Mesendoderm (in vitro differentiated cells): ENCODE results near the gene ZNF239.

Experiments
- DNase-seq: peaks from one replicate; pipeline ENCODE4 v3.0.0; 2013
- H2AK5ac ChIP-seq: 2 replicates; pipeline ENCODE4 v1.6.1; 2013; ENCODE audit warnings: low read length, inconsistent platforms
- H2BK120ac ChIP-seq: 2 replicates; pipeline ENCODE4 v1.6.1; 2013; ENCODE audit warnings: low read depth, mild to moderate bottlenecking, low read length, moderate library complexity, mixed read lengths
- H2BK15ac ChIP-seq: replicated peaks from 2 replicates; pipeline ENCODE4 v1.6.1; 2013; ENCODE audit warnings: low read depth, mild to moderate bottlenecking, moderate library complexity
- H2BK5ac ChIP-seq: 2 replicates; pipeline ENCODE4 v1.6.1; 2013; ENCODE audit warnings: low read length, inconsistent platforms
- H3K18ac ChIP-seq: 2 replicates; pipeline ENCODE4 v1.6.1; 2013; ENCODE audit warnings: mild to moderate bottlenecking, low read length, mixed read lengths
- H3K23ac ChIP-seq: one replicate; pipeline ENCODE4 v1.6.1; 2013; ENCODE audit warnings: low read length
- H3K27ac ChIP-seq: 2 replicates; pipeline ENCODE4 v1.5.1; 2013; ENCODE audit warnings: low read depth, mild to moderate bottlenecking, inconsistent platforms, low read length, moderate library complexity
- H3K27me3 ChIP-seq: 2 replicates; pipeline ENCODE4 v1.6.1; 2013; ENCODE audit warnings: low read length, control low read depth, mild to moderate bottlenecking, inconsistent platforms; ENCODE audit not compliant: insufficient read depth, poor library complexity
- H3K36me3 ChIP-seq: 2 replicates; pipeline ENCODE4 v1.6.1; 2013; ENCODE audit warnings: low read length, inconsistent platforms; ENCODE audit not compliant: control insufficient read depth, insufficient read depth
- H3K4ac ChIP-seq: one replicate; pipeline ENCODE4 v1.6.1; 2013; ENCODE audit warnings: low read depth, mild to moderate bottlenecking, low read length, moderate library complexity
- H3K4me1 ChIP-seq: 2 replicates; pipeline ENCODE4 v1.6.1; 2013; ENCODE audit warnings: low read depth, low read length, inconsistent platforms; ENCODE audit not compliant: control insufficient read depth
- H3K4me2 ChIP-seq: 2 replicates; pipeline ENCODE4 v1.6.1; 2013; ENCODE audit warnings: low read length
- H3K4me3 ChIP-seq: 2 replicates; pipeline ENCODE4 v1.5.1; 2013; ENCODE audit warnings: mild to moderate bottlenecking, low read length
- H3K56ac ChIP-seq: one replicate; pipeline ENCODE4 v1.6.1; 2013; ENCODE audit warnings: low read length
- H3K79me1 ChIP-seq: 2 replicates; pipeline ENCODE4 v1.6.1; 2013; ENCODE audit warnings: low read length, inconsistent platforms
- H3K79me2 ChIP-seq: 2 replicates; pipeline ENCODE4 v1.6.1; 2013; ENCODE audit warnings: mild to moderate bottlenecking, low read length; ENCODE audit not compliant: control insufficient read depth, insufficient read depth
- H3K9ac ChIP-seq: 2 replicates; pipeline ENCODE4 v1.6.1; 2013; ENCODE audit warnings: low read length, inconsistent platforms
- H4K5ac ChIP-seq: one replicate; pipeline ENCODE4 v1.6.1; 2013; ENCODE audit warnings: low read length
- H4K8ac ChIP-seq: one replicate; pipeline ENCODE4 v1.6.1; 2013; ENCODE audit warnings: low read depth, mild to moderate bottlenecking, control low read depth, low read length, moderate library complexity
- WGBS: extraction: QIAGEN DNeasy Blood & Tissue Kit; methylation state at CpG from one replicate; pipeline ENCODE4 v1.1.7; 2013; ENCODE audit warnings: low lambda C conversion rate, missing lambda C conversion rate; ENCODE audit not compliant: insufficient coverage; ENCODE audit errors: extremely low coverage; 5-methylcytosine and 5-hydroxymethylcytosine counted together

Gene ZNF239

GRCh38 chr10:43576580-43576979 is 2.2 kb upstream of the ZNF239 start:
- Histone ChIP-seq H3K56ac (no peak overlapping the region), H3K9ac (no peak overlapping the region), H4K5ac (no peak overlapping the region), H2BK120ac (no peak overlapping the region), H3K79me1 (peaks cover 4% of the 10 kb centered on the region), H3K79me2 (no peaks in the 10 kb centered on the region), H4K8ac (no peak overlapping the region), H2BK5ac (no peak overlapping the region), H3K36me3 (no peaks in the 10 kb centered on the region), H3K4me3 (no peak overlapping the region), H3K4me1 (no peaks in the 10 kb centered on the region), H3K23ac (no peak overlapping the region), H3K27me3 (no peaks in the 10 kb centered on the region), H3K4me2 (no peak overlapping the region), H3K18ac (no peak overlapping the region), H2BK15ac (no peak overlapping the region), H3K27ac (no peak overlapping the region), H2AK5ac (no peak overlapping the region), H3K4ac (no peak overlapping the region)
- no peak for DNase-seq
- WGBS: no CpG with 5 or more reads among the region's 5 CpGs

GRCh38 chr10:43576062-43576461 is 1.6 kb upstream of the ZNF239 start:
- H2BK5ac ChIP-seq: no peak overlapping the region
- H3K18ac ChIP-seq: no peak overlapping the region
- no peaks in the 10 kb centered on the region for H3K79me2 ChIP-seq
- no peak overlapping the region for H4K8ac ChIP-seq
- no peak overlapping the region for H2BK15ac ChIP-seq
- H3K4me2 ChIP-seq: no peak overlapping the region
- H3K4ac ChIP-seq: no peak overlapping the region
- no peaks in the 10 kb centered on the region for H3K36me3 ChIP-seq
- H3K4me3 ChIP-seq: no peak overlapping the region
- no peak for DNase-seq
- H4K5ac ChIP-seq: no peak overlapping the region
- H3K56ac ChIP-seq: no peak overlapping the region
- H3K23ac ChIP-seq: no peak overlapping the region
- no peak overlapping the region for H2BK120ac ChIP-seq
- H3K9ac ChIP-seq: no peak overlapping the region
- H3K79me1 ChIP-seq: peaks cover 4% of the 10 kb centered on the region
- H2AK5ac ChIP-seq: no peak overlapping the region
- no peaks in the 10 kb centered on the region for H3K27me3 ChIP-seq
- no peak overlapping the region for H3K27ac ChIP-seq
- H3K4me1 ChIP-seq: no peaks in the 10 kb centered on the region
- WGBS: no CpG with 5 or more reads among the region's 5 CpGs

GRCh38 chr10:43574906-43575305 is 490 bp upstream of the ZNF239 start:
- H3K27ac ChIP-seq: no peak overlapping the region
- WGBS: 100% methylated on average over 1 of the region's 8 CpGs

GRCh38 chr10:43573250-43574000 is 991 bp downstream of the ZNF239 start:
- no peak overlapping the region for H2BK5ac ChIP-seq
- peak overlapping the region; percentile 73 for H3K9ac ChIP-seq
- peaks cover 2% of the 10 kb centered on the region for H3K36me3 ChIP-seq
- H2BK120ac ChIP-seq: no peak overlapping the region
- H3K27ac ChIP-seq: no peak overlapping the region
- H2BK15ac ChIP-seq: no peak overlapping the region
- peak overlapping the region; percentile 54 for H3K4me2 ChIP-seq
- H2AK5ac ChIP-seq: no peak overlapping the region
- no peaks in the 10 kb centered on the region for H3K79me2 ChIP-seq
- no peak overlapping the region for H4K8ac ChIP-seq
- H3K23ac ChIP-seq: no peak overlapping the region
- peak overlapping the region; percentile 86 for H3K56ac ChIP-seq
- no CpG with 5 or more reads among the region's 14 CpGs for whole genome bisulfite sequencing
- peak; percentile 55 for DNase-seq
- peaks cover 14% of the 10 kb centered on the region for H3K79me1 ChIP-seq
- peak overlapping the region; percentile 2 for H3K4me3 ChIP-seq
- no peaks in the 10 kb centered on the region for H3K27me3 ChIP-seq
- no peak overlapping the region for H4K5ac ChIP-seq
- peak overlapping the region; percentile 34 for H3K18ac ChIP-seq
- H3K4me1 ChIP-seq: no peaks in the 10 kb centered on the region
- H3K4ac ChIP-seq: no peak overlapping the region

More at GRCh38 chr10:43574906-43575305, 490 bp upstream of the ZNF239 start:
- Histone ChIP-seq H4K5ac (no peak overlapping the region), H3K18ac (no peak overlapping the region), H3K23ac (no peak overlapping the region), H3K36me3 (peaks cover 2% of the 10 kb centered on the region), H3K4me3 (no peak overlapping the region), H3K56ac (no peak overlapping the region), H3K4me2 (no peak overlapping the region), H2BK120ac (no peak overlapping the region), H3K79me1 (peaks cover 10% of the 10 kb centered on the region), H2BK15ac (no peak overlapping the region), H3K4me1 (no peaks in the 10 kb centered on the region), H4K8ac (no peak overlapping the region), H3K4ac (no peak overlapping the region), H3K27me3 (no peaks in the 10 kb centered on the region), H2AK5ac (no peak overlapping the region), H3K79me2 (no peaks in the 10 kb centered on the region), H3K9ac (no peak overlapping the region), H2BK5ac (no peak overlapping the region)
- no peak for DNase-seq

GRCh38 chr10:43570971-43571370 is 3.4 kb downstream of the ZNF239 start:
- H3K18ac ChIP-seq: no peak overlapping the region
- H2AK5ac ChIP-seq: no peak overlapping the region
- no peak overlapping the region for H3K4ac ChIP-seq
- no peak overlapping the region for H4K5ac ChIP-seq
- peaks cover 2% of the 10 kb centered on the region for H3K36me3 ChIP-seq
- no peak overlapping the region for H3K27ac ChIP-seq
- no CpG with 5 or more reads among the region's 1 CpG for WGBS
- no peak for DNase-seq
- H2BK15ac ChIP-seq: no peak overlapping the region
- no peak overlapping the region for H3K23ac ChIP-seq
- no peak overlapping the region for H3K4me2 ChIP-seq
- H2BK120ac ChIP-seq: no peak overlapping the region
- H3K4me3 ChIP-seq: no peak overlapping the region
- H3K79me2 ChIP-seq: no peaks in the 10 kb centered on the region
- no peaks in the 10 kb centered on the region for H3K4me1 ChIP-seq
- H3K79me1 ChIP-seq: peaks cover 17% of the 10 kb centered on the region
- H3K56ac ChIP-seq: no peak overlapping the region
- H2BK5ac ChIP-seq: no peak overlapping the region
- no peak overlapping the region for H4K8ac ChIP-seq
- no peak overlapping the region for H3K9ac ChIP-seq
- no peaks in the 10 kb centered on the region for H3K27me3 ChIP-seq

- no peak overlapping the region for H2BK120ac ChIP-seq
- no peak overlapping the region for H2BK15ac ChIP-seq
- no peak overlapping the region for H3K4me2 ChIP-seq
Observed at GRCh38 chr10:43569681-43570080, 4.7 kb downstream of the ZNF239 start.

More at GRCh38 chr10:43569681-43570080, 4.7 kb downstream of the ZNF239 start:
- Histone ChIP-seq H3K4ac (no peak overlapping the region), H3K79me2 (no peaks in the 10 kb centered on the region), H3K27me3 (no peaks in the 10 kb centered on the region), H4K5ac (no peak overlapping the region), H2AK5ac (no peak overlapping the region), H4K8ac (no peak overlapping the region), H3K18ac (no peak overlapping the region), H3K23ac (no peak overlapping the region), H3K56ac (no peak overlapping the region), H3K79me1 (peaks cover 17% of the 10 kb centered on the region), H2BK5ac (no peak overlapping the region), H3K27ac (no peak overlapping the region), H3K4me3 (no peak overlapping the region), H3K36me3 (peaks cover 2% of the 10 kb centered on the region), H3K9ac (no peak overlapping the region), H3K4me1 (no peaks in the 10 kb centered on the region)
- no peak for DNase-seq
